Colonic mucosa (tissue), 4 donors: ENCODE results near the gene DSCAML1. TPM values are rescaled to one million over a fixed set of nuclear protein-coding genes. Genes with fewer than 3 reads are reported as not detected.

Experiments
- DNase-seq: peaks from one replicate; pipeline ENCODE4 v3.0.0-alpha.2; 2020
- H3K27ac ChIP-seq: fragments of 200-600 bp; one replicate; pipeline ENCODE4 v1.8.0; 2021
- H3K27me3 ChIP-seq: fragments of 200-600 bp; one replicate; pipeline ENCODE4 v1.8.0; 2021
- H3K36me3 ChIP-seq: fragments of 200-600 bp; one replicate; pipeline ENCODE4 v1.8.0; 2021
- H3K4me1 ChIP-seq: fragments of 200-600 bp; one replicate; pipeline ENCODE4 v1.8.0; 2021; ENCODE audit warnings: mild to moderate bottlenecking
- H3K4me3 ChIP-seq: fragments of 200-600 bp; one replicate; pipeline ENCODE4 v1.8.0; 2021
- H3K9ac ChIP-seq, 2 donors: one replicate each; pipeline ENCODE4 v1.7.0; 2013; ENCODE audit warnings: control low read depth in 2 of 2, low read depth in 2 of 2, low read length in 2 of 2
- H3K9me3 ChIP-seq: fragments of 200-600 bp; one replicate; pipeline ENCODE4 v1.8.0; 2021
- intact Hi-C: fragments of 100-400 bp; cut with DNase I; formaldehyde crosslinking; loops from one replicate; pipeline ENCODE4 v1.14.1; 2022
- total RNA-seq, 2 donors: library from RNA; stranded (reverse); fragmentation: NEBNext Ultra II Directional in 1 of 2; extraction: Animal tissue kit (Norgen Biotek cat#: 25700) in 1 of 2; gene quantifications; one replicate each; pipeline ENCODE4 v1.2.1, GENCODE V29; 2021
- TF ChIP-seq, protein P1 (sequence below): fragments of 200-600 bp; IDR thresholded peaks from one replicate; pipeline ENCODE4 v1.8.0; 2022; ENCODE audit warnings: antibody characterized with exemption, mild to moderate bottlenecking
- donor health status: healthy.
- donor health status: DM: no; HTN: no; CAD: no.
- donor health status: DM: no; HTN: no; CAD: no.

The DSCAML1 gene
- total RNA-seq, 2 donors from 2014 or later, result 1.2 to 4.3 TPM

DNA sequence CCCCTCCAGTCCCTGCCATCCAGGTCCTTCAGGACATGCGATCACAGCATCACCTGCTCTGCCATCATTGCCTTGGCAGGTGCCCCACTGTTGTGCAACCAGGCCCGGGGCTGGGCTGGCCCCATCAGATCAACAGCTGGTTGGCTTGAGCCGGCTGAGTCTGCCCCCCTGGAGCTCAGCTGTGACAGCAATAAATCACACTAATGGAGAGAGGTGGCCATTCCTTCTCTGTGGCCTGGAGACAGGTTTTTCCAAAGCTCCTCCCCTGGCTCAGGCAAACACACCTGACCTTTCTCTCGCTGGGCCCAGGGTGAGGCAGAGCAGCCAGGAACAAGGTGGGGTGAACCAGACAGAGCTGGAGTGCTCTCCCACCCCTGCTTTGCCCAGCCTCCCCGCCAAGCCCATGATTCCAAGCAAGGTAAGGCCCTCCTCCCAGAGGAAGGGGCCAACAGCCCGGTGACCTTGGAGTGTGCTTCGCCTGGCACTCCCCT, 36.4 kb upstream of the DSCAML1 start:
- no peak overlapping the region for H3K4me3 ChIP-seq

GRCh38 chr11:117832511-117832910, 35.5 kb upstream of the DSCAML1 start:
- TF ChIP-seq, protein P1, sequence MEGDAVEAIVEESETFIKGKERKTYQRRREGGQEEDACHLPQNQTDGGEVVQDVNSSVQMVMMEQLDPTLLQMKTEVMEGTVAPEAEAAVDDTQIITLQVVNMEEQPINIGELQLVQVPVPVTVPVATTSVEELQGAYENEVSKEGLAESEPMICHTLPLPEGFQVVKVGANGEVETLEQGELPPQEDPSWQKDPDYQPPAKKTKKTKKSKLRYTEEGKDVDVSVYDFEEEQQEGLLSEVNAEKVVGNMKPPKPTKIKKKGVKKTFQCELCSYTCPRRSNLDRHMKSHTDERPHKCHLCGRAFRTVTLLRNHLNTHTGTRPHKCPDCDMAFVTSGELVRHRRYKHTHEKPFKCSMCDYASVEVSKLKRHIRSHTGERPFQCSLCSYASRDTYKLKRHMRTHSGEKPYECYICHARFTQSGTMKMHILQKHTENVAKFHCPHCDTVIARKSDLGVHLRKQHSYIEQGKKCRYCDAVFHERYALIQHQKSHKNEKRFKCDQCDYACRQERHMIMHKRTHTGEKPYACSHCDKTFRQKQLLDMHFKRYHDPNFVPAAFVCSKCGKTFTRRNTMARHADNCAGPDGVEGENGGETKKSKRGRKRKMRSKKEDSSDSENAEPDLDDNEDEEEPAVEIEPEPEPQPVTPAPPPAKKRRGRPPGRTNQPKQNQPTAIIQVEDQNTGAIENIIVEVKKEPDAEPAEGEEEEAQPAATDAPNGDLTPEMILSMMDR, result no peak
- no peak overlapping the region for H3K9ac ChIP-seq
- H3K4me1 ChIP-seq, result no peaks in the 10 kb centered on the region
- H3K9me3 ChIP-seq, result no peaks in the 10 kb centered on the region
- no peaks in the 10 kb centered on the region for H3K27me3 ChIP-seq
- H3K36me3 ChIP-seq, result no peaks in the 10 kb centered on the region
- peak; percentile 15 for DNase-seq
- H3K4me3 ChIP-seq, result no peak overlapping the region
- intact Hi-C loops, result no loop called here
- no peak overlapping the region for H3K27ac ChIP-seq

More for the DNA sequence above, 36.4 kb upstream of the DSCAML1 start:
- intact Hi-C loops, result no loop called here
- DNase-seq, result peak; percentile 87
- H3K27me3 ChIP-seq, result no peaks in the 10 kb centered on the region
- no peaks in the 10 kb centered on the region for H3K9me3 ChIP-seq
- H3K36me3 ChIP-seq, result no peaks in the 10 kb centered on the region
- peak overlapping the region; percentile 50 for H3K27ac ChIP-seq
- H3K9ac ChIP-seq, result peak overlapping the region in 1 of 2 donors; percentile 15
- TF ChIP-seq, protein P1, result no peak
- no peaks in the 10 kb centered on the region for H3K4me1 ChIP-seq

GRCh38 chr11:117831661-117832415, 34.8 kb upstream of the DSCAML1 start:
- intact Hi-C loops, result no loop called here
- Histone ChIP-seq H3K9ac (no peak overlapping the region), H3K27me3 (no peaks in the 10 kb centered on the region), H3K4me1 (no peaks in the 10 kb centered on the region), H3K9me3 (no peaks in the 10 kb centered on the region), H3K4me3 (no peak overlapping the region), H3K36me3 (no peaks in the 10 kb centered on the region), H3K27ac (no peak overlapping the region)
- DNase-seq, result no peak
- TF ChIP-seq, protein P1, result no peak

GRCh38 chr11:117830674-117831351, 33.8 kb upstream of the DSCAML1 start:
- TF ChIP-seq, protein P1, result no peak
- peak; percentile 15 for DNase-seq
- H3K36me3 ChIP-seq, result no peaks in the 10 kb centered on the region
- intact Hi-C loops, result no loop called here
- H3K4me1 ChIP-seq, result no peaks in the 10 kb centered on the region
- H3K4me3 ChIP-seq, result no peak overlapping the region
- H3K27ac ChIP-seq, result no peak overlapping the region
- no peaks in the 10 kb centered on the region for H3K27me3 ChIP-seq
- H3K9ac ChIP-seq, result no peak overlapping the region
- no peaks in the 10 kb centered on the region for H3K9me3 ChIP-seq

DNA sequence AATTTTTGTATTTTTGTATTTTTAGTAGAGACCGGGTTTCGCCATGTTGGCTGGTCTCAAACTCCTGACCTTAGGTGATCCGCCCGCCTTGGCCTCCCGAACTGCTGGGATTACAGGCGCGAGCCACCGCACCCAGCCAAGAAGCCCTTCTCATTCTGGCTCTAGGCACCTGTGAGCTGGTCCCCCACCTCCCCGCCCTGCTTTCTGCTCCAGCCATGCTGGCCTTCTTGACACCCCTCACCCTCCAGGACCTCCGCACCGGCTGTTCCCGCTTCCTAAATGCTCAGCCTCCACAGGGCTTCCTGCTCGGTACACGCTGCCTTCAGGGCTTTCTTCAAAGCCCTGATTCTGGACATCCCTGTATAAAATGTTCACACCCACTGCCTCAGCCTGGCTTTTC, 33.1 kb upstream of the DSCAML1 start:
- Histone ChIP-seq H3K36me3 (no peaks in the 10 kb centered on the region), H3K4me1 (no peaks in the 10 kb centered on the region), H3K4me3 (no peak overlapping the region), H3K27ac (no peak overlapping the region), H3K9me3 (no peaks in the 10 kb centered on the region), H3K9ac (no peak overlapping the region), H3K27me3 (no peaks in the 10 kb centered on the region)
- peak; percentile 15 for DNase-seq
- intact Hi-C loops, result no loop called here
- TF ChIP-seq, protein P1, result no peak
